Measurements from ENCODE around the gene MAP7D1.
"Not testable (repeated sequence)": the region's sequence is repeated elsewhere in the genome, so short reads cannot be mapped to it uniquely, and the experiment has no call there.

Gene MAP7D1

DNA sequence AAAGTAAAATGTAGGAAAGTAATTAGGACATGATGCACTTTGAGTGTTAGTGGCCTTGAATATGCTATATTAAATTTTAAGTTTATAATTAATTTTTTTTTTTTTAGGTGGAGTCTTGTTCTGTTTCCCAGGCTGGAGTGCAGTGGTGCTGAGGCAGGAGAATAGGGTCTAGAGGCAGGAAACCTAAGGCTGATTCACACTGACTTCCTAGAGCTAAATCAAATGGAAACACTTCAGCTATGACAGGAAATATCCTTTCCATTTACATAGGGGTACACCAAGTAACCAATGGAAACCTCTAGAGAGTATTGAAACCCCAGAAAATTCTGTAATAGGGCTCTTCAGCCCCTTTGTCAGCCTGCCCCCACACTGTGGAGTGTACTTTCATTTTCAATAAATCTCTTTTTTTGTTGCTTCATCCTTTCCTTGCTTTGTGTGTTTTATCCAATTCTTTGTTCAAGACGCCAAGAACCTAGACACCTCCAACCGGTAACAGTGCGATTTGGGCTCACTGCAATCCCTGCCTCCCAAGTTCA lies 50.4 kb downstream of the MAP7D1 start:
- no peak for DNase-seq

DNA sequence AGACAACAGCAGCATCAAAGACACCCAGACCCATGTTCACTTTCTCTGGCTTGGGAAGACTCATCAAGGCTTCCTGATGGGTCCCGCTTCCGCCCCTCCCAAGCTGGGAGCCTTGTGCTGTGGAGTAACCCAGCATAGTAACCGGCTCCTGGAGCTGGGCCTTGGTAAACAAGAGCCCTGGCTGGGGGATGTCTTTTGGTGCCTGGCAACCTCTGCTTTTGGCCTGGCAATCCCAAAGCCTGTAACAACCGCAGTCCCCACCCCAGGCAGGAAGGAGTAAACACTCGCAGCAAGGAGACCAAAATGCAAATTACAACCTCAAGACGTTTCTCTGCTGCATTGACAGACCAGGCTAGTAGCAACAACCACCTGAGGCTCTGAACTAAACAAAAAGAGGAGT lies 51.4 kb downstream of the MAP7D1 start:
- no peak for DNase-seq

DNA sequence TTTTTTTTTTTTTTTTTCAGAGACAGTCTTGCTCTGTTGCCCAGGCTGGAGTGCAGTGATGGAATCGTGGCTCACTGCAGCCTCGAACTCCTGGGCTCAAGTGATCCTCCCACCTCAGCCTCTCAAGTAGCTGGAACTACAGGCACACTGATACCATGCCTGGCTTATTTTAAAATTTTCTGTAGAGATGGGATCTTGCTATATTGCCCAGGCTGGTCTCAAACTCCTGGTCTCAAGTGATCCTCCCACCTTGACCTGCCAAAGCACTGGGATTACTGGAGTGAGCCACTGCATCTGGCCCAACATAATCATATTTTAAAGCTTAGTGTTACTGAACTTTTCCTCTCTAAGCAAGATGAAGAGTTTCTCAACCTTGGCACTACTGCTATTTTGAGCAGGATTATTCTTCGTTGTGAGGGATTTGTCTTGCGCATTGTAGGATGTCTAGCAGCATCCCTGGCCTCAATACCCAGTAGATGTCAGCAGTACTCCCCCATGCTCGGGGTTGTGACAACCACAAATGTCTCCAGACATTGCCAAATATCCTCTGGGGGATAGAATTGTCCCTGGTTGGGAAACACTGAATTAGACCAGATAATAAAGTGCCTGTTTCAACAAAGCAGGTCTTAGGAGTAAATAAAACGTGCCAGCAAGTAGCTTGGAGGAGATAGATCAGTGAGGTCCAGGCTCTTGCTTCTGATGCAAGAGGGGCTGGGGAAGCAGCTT lies 53.2 kb downstream of the MAP7D1 start:
- DNase-seq, result no peak

DNA sequence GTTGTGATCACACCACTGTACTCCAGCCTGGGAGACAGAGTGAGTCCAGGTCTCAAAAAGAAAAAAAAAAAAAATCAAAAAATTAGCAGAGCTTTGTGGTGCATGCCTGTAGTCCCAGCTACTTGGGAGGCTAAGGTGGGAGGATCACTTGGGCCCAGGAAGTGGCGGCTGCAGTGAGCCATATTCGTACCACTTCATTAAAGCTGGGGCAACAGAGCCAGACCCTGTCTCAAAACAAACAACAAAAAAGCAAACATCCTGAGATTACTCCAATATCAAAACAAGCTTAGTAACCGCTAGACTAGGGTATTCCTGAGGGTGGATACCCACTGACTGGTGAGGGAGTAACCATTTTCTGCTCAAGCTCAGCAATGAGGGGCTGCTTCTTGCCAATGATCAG lies 55.3 kb downstream of the MAP7D1 start:
- no peak for DNase-seq

DNA sequence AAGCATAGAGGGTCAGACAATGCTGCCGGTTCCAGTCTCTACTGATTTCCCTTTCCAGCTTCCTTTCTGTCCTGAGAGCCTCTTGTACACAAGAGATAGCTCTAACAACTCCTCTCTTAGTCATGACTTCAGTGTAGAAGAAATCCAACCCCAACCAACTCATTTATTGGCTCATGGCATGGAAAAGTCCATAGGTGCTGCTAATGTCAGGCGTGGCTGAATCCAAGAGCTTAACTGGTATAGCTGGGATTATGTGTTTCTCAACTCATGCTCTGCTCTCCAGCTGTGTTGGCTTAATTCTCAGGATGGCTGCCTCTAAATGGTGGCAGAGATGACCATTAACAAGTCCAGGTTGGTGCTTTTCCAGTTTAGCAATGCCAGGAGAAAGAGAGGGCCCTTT lies 55.9 kb downstream of the MAP7D1 start:
- DNase-seq, result no peak

DNA sequence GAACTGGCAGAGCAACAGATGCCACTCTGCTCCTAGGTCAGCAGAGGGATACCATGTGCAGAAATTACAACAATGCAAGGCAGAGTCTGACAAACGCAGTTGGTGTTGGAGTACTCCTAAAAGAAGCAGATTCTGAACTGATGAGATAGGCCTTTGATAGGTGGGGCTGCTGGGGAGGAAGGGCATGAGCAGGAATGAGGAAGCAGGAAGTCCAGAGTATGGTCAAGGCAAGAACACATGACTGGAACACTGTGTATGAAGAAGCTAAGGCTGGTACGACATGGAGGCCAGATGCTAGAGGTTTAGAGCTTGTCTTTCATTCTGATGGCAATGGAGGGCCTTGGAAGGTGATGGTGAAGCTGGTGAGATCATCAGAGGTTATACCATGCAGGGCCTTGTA lies 56.8 kb downstream of the MAP7D1 start:
- no peak for DNase-seq

DNA sequence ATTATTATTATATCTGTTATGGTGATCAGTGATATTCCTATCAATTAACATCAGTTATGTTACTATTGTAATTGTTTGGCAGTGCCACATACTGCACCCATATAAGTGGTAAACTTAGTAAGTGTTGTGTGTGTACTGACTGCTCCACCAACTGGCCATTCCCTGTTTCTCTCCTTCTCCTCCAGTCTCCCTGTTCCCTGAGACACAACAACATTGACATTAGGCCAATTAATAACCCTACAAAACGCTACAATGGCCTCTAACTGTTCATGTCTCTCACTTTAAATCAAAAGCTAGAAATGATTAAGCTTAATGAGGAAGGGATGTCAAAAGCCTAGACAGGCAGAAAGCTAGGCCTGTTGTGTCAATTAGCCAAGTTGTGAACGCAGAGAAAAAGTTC lies 61.7 kb downstream of the MAP7D1 start:
- DNase-seq, result no peak

DNA sequence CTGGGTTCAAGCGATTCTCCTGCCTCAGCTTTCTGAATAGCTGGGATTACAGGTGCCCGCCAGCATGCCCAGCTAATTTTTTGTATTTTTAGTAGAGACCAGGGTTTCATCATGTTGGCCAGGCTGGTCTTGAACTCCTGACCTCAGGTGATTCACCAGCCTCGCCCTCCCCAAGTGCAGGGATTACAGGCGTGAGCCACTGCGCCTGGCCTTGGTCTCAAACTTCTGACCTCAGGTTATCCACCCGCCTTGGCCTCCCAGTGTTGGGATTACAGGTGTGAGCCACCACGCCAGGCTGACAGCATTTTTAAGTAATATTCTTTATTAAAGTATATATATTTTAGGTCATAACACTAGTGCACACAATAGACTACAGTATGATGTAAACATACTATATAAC lies 65.9 kb downstream of the MAP7D1 start:
- DNase-seq, result not testable (repeated sequence)

DNA sequence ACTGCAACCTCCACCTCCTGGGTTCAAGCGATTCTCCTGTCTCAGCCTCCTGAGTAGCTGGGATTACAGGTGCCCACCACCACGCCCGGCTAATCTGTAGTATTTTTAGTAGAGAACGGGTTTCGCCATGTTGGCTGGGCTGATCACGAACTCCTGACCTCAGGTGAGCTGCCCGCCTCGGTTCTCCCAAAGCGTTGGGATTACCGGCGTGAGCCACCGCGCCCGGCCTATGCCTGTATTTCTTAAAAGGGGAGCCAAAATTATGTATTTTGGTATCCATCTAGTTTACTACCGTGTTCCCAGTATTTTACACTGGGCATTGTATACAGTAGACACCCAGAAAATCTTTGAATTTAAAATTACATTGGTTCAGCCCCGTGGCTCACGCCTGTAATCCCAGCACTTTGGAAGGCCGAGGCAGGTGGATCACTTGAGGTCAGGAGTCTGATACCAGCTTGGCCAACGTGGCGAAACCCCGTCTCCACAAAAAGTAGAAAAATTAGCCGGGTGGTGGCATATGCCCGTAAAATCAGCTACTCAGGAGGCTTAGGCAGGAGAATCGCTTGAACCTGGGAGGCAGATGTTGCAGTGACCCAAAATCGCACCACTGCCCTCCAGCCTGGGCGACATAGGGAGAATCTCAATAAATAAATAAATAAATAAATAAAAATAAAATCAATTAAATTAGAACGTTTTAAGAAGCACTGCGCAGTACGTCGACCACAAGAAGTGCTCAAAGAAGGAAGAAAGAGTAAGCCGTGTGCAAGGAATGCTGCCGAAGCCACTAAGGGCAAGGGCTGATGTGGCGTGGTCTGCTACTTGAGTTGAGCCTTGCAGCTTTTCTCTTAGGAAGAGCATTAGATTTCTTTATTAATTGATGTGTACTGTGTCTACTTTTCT lies 66.8 kb downstream of the MAP7D1 start:
- no peak for DNase-seq

DNA sequence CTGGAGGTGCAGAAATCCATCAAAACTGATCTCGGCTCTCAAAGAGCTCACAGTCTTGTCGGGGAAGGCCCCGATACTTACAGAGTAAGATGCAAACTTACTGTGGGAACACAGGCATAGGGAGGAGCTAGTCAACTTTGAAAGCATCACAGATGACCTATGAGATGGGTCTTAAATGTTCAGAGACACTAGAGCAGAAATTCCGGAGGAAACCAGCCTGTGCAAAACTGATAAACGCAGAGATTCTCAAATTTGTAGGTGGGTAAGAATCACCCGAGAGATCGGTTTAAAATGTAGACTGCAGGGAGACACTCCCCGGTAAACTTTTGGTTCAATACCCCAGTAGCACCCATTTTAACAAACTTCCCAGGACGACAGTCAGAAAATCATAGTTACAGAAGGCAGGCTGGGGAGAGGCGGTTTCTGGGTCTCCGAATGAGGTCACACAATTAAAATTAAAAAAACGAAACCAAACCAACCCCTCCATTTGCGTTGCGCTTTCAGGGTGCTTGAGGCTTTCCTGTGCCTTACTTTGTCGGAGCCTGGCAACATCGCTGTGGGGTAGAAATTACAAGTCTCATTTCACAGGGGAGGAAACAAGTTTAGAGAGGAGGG lies 67.5 kb downstream of the MAP7D1 start:
- DNase-seq, result peak; percentile 46

DNA sequence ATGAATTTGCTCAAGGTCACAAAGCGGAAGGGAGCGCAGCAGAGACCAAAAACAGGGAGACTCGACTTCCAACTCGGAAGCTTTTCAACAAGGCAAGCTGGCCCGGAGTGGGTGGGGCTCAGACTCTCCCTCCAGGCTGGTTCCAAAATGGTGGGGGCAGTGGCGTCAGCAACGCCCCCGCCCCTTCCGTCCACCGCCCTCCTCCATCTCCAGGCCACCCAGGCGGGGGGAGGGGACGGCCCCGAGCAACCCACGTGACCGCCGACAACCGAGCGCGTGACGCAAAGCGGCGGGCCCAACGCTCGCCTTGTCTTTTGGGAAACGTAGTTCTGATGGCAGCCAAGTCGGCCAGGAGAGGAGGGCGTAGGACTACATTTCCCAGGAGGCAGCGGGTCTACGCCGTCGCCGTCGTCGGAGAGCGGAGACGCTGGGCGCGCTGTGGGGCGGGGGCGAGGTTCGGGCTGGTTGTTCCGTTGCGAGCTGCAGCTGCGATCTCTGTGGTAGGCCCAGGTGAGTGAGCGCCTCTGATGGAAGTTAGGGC lies 68.1 kb downstream of the MAP7D1 start, which contains the start of gene THRAP3:
TSS of gene THRAP3 (plus strand) at position 448 of the 541 bp plus-strand sequence. CDS start 58,121 bp downstream, outside the sequence.
- DNase-seq, result peak; percentile 100

DNA sequence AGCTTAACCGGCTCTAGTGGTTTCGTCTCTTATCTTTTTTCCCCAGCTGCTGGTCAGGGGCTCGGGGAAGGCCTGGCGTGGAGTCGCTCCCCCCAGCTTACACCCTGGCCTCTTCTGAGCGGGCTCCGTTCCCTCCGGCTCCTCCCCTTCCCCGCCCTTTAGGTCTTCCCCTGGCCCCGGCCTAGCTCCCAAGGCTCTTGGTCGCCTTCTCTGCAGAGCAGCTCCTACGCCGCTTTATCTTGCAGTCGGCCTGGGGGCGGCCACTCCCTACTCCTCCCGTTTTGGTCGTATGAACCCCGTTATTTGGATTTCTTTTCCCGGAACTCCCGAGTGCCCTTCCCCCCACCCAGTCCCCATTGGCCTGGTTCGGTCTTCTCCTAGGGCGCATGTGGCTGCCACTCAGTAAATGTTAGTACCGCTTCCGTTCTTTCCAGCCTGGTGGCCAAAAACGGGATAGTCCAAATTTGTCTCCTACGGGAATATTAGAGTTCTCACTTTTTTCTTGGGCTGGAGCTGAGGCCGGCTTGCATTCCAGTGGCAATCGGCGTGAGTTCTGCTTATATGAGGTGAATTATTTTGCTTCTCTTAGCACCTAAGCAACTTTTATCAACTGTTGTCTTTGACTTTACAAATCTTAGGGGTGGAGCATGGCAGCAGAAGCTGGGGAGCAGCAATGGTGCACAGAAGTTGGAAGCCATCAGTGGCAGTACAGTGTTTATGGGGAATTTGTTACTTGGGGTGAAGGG lies 68.8 kb downstream of the MAP7D1 start:
- no peak for DNase-seq

DNA sequence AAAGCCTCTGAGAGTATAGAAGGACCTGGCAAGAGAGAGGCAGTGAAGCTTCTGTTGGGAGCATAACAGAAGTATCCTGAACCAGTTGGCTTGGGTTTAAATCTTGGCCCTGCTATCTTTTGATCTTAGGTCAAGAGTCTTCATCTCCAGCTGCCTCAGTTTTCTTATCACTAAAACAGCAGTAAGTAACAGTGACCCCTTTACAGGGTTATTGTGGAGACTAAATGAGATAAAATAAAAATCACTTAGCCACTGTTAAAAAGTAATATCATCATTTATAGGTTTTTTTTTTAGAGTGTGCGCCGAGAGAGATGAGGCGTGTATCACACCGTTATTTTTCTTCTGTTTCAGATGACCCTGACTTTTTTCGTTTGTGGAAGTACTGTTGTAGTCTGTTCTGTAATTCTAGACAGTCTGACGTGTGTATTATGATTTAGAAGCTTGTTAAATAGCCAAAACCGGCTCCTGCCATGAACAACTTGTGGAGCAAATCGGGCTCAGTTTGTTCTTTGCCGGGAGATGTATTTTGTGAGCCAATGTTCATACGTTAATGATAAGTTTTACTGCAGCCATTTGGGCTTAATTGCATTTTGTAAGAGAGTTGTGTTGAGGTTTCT lies 69.4 kb downstream of the MAP7D1 start:
- DNase-seq, result no peak

DNA sequence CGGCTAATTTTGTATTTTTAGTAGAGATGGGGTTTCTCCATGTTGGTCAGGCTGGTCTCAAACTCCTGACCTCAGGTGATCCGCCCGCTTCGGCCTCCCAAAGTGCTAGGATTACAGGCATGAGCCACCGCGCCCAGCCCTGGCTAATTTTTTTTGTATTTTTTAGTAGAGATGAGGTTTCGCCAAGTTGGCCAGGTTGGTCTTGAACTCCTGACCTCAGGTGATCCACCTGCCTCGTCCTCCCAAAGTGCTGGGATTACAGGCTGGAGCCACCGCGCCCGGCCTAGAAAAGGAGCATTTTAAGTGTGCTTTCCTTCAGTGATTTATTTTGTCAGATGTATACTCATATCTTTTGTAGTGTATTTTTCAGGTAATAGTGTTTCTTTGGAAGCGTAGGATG lies 74.3 kb downstream of the MAP7D1 start:
- DNase-seq, result not testable (repeated sequence)

Measured in CD4-positive, alpha-beta T cell treated with Interferon gamma for 1 hour (primary cell).